HG02623 (cell line): ENCODE data around the gene NKTR.

ENCODE experiments used
- ATAC-seq: cut with Tn5 transposase; IDR thresholded peaks from one replicate; pipeline ENCODE4 v1.9.1; 2021; ENCODE audit warnings: moderate library complexity; ENCODE audit not compliant: unreplicated experiment

NKTR gene

DNA sequence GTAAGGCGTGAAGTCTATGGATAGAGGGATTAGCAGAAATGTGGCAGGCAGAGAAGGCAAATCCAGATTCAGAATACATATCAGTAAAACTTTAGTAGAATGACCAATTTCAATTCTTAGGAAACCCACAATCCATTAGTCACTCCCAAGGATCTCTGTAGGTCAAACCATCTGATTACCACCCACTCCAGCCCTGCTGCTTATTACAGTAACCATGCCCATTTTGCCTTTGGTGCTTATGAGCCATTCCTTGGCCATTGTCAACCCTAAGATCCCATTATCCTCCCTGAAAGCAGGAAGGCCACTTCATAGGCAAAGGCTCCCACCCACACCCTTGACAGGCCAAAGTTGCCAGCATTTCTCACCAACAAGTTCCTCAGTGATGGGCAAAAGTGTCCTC lies 79.8 kb downstream of the NKTR start:
- ATAC-seq, result no peak

DNA sequence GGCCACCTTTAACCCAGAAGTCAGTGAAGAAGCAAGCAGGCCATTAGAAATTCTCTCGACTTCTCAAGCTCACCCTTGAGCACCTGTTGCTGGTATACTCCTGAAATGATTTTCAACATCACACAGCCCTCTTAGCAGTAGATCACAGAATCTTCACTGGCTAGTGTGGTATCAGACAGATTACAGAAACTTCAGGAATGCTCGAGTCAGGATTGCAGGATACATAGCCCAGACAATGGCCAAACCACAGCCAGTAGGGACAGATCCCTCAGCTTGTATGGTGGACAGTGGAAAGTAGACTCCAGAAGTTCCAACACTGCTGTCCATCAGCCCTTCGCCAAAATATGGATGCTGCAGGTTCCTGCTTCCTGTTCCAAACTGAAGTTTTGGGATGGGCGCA lies 80.3 kb downstream of the NKTR start:
- no peak for ATAC-seq

DNA sequence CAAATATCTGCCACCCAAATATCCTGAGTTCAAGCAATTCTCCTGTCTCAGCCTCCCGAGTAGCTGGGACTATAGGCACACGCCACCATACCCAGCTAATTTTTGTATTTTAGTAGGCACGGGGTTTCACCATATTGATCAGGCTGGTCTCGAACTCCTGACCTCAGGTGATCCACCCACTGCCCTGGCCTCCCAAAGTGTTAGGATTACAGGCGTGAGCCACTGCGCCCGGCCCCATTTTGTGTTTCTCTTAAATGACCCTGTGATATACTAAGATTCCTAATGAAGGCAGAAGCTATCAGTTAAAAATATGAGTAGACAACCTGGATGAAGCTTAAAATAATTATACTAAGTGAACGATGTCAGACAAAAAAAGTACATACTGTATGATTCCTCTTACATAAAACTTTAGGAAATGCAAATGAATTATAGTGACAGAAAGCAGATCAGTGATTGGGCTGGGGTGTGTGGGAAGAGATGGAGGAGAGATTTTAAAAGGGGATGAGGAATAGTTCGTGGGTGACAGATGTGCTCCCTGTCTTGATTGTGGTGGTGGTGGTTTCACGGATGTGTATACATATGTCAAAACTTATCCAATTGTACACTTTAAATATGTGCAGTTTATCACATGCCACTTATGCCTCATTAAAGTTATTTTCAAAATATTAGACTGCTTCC lies 81.0 kb downstream of the NKTR start:
- no peak for ATAC-seq

DNA sequence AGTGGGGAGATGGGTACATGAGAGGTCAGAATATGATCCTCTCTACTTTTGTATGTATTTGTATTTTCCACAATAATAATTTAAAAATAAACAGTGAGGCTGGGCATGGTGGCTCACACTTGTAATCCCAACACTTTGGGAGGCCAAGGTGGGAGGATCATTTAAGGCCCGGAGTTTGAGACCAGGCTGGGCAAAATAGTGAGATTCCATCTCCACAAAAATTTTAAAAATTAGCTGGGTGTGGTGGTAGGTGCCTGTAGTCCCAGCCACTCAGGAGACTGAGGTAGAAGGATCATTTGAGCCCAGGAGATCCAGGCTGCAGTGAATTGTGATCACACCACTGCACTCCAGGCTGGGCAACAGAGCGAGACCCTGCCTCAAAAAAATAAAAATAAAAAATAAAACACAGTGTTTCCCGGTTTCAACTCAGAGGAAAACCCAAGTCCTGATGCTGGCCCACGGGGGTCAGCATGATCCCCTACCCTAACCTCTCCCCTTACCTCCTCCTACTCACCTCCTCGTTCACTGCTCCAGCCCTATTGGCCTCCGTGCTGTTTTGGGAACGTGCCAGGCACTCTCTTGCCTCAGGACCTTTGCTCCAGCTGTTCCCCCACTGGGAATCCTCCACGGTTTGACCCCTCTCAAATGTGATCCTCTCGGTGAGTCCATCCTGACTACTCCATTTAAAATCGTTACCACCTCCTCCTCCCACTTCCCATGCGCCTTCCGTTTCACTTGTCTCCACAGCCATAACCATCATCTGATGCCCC lies 82.0 kb downstream of the NKTR start:
- ATAC-seq, result no peak

DNA sequence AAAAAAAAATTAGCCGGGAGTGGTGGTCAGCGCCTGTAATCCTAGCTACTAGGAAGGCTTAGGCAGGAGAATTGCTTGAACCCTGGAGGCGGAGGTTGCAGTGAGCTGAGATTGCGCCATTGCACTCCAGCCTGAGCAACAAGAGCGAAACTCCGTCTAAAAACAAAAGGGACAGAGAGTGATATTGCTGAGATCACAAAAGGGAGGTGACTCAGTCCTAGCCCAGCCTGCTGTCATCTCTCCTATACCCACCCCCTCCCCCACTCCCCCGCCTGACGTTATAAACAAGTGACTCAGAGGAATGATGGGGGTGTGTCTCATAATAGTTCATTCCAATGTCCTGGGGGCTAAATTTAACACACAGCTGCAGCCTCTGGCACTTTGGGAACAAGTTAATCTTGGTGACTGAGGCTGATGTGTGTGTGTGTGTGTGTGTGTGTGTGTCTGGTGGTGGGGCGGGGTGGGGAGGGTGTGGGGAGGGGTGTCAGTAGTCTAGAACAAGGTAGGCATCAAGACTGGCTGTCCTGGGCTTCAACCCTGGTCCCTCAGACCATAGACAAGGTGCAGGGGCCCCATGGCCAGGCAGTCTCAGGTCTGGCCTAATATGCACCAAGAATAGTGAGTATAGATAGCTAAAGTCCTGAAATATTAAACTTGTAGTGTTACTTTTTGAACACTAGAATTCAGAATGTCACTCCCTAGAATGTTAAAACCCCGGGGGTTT lies 83.6 kb downstream of the NKTR start:
- ATAC-seq, result no peak

DNA sequence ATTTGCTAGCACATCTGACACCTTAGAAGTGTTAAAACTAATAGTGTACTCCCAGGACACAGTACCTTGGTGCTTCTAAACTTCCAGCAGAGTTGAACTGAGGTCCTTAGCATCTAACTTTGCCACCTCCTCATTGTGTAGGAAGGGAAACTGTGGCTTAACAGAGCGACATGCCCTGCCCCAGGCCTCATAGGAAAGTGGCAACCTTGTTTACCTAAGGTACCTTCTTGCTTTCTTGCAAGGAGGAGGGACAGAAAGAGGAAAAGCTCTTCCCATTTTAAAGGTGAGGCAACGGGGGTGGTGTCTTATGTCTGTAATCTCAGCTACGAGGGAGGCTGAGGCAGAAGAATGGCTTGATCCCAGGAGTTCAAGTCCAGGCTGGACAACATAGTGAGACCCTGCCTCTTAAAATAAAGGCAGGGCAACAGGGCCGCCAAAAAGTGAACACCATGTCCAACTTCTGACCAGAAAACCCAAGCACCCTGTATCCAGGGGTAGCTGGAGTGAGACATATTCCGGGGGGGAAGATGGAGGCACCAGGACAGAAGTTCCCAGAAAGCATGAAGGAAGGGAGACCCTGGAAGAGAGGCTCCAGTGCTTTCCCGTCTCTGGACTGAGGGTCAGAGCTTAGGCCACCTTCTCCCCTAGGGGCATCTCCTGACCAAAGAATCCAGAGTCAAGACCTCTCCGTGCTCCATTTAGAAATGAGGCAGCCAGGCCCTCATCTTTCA lies 84.3 kb downstream of the NKTR start:
- ATAC-seq, result no peak

DNA sequence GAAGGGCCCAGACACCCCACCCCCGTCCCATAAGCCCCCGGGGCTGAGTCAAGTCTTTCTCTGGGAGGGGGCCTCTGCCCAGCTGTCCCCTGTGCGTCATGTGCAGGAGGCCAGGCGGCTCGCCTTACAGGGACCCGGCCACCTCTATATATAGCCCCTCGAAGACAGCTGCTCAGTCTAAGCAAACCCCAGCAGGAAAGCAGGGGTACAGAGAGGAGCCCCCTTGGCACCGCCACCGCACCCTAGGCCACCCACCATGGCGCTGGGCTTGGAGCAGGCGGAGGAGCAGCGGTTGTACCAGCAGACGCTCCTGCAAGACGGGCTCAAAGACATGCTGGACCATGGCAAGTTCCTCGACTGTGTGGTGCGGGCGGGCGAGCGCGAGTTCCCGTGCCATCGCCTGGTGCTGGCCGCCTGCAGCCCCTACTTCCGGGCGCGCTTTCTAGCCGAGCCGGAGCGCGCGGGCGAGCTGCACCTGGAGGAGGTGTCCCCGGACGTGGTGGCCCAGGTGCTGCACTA lies 84.9 kb downstream of the NKTR start, which contains the start of gene KLHL40:
TSS of gene KLHL40 (plus strand) at position 175 of the 519 bp plus-strand sequence. CDS start at position 257, 82 bp downstream.
- ATAC-seq, result no peak

DNA sequence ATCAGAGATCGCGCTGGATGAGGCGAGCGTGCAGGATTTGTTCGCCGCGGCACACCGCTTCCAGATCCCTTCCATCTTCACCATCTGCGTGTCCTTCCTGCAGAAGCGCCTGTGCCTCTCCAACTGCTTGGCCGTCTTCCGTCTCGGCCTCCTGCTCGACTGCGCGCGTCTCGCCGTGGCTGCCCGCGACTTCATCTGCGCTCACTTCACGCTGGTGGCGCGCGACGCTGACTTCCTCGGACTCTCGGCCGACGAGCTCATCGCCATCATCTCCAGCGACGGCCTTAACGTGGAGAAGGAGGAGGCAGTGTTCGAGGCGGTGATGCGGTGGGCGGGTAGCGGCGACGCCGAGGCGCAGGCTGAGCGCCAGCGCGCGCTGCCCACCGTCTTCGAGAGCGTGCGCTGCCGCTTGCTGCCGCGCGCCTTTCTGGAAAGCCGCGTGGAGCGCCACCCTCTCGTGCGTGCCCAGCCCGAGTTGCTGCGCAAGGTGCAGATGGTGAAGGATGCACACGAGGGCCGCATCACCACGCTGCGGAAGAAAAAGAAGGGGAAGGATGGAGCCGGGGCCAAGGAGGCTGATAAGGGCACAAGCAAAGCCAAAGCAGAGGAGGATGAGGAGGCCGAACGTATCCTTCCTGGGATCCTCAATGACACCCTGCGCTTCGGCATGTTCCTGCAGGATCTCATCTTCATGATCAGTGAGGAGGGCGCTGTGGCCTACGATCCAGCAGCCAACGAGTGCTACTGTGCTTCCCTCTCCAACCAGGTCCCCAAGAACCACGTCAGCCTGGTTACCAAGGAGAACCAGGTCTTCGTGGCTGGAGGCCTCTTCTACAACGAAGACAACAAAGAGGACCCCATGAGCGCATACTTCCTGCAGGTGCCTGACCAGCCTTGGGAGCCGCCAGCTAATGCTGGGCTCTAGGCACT lies 85.7 kb downstream of the NKTR start:
- ATAC-seq, result no peak

DNA sequence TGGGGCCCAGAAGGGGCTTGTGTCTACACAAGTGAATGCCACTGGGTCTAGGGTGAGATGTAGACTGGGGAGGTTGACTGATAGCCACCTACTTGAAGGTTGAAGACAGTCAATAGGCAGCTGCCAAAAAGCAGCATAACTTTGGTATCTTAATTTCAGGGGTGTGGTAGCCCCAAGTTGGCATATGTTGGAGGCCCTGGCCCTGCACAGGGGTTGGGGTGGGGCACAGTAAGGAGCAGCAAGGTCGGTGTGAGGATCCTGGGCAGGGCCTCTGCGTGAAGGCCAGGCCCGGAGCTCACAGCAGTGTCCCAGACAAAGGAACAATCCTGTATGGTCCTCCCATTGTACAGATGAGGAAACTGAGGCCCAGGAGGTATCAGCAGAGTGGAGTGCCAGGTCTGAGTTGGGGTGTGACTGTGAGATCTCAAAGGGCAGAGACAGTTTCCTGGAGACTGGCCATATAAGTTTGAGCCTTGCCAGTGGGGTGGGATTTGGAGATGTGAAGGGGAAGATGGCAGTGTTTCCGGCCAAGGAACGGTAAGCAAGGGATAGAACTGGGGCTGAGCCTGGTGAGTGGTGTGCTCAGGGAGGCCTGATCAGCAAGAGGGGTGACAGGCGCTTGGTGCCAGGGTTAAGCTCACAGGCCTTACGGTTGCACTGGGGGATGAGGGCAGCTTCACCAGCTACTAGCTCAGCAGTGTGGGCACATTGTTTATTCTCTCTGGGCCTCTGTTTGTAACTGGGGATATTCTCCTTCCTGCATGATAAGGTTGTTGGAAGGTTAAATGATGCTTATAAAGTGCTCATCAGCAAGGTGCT lies 86.6 kb downstream of the NKTR start:
- ATAC-seq, result no peak

DNA sequence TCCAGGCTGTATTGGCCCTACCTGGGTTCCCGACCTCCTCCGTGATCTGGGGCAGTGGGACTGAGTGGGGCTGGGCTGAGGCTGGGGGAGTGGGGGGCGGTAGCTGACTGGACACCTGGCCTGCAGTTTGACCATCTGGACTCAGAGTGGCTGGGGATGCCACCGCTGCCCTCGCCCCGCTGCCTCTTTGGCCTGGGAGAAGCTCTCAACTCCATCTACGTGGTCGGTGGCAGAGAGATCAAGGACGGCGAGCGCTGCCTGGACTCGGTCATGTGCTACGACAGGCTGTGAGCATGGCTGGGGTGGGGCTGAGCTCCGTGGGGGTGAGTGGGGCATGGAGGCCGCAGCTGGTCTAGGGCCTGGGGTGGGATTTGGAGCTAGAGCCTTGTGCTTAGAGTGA lies 87.5 kb downstream of the NKTR start:
- ATAC-seq, result no peak

DNA sequence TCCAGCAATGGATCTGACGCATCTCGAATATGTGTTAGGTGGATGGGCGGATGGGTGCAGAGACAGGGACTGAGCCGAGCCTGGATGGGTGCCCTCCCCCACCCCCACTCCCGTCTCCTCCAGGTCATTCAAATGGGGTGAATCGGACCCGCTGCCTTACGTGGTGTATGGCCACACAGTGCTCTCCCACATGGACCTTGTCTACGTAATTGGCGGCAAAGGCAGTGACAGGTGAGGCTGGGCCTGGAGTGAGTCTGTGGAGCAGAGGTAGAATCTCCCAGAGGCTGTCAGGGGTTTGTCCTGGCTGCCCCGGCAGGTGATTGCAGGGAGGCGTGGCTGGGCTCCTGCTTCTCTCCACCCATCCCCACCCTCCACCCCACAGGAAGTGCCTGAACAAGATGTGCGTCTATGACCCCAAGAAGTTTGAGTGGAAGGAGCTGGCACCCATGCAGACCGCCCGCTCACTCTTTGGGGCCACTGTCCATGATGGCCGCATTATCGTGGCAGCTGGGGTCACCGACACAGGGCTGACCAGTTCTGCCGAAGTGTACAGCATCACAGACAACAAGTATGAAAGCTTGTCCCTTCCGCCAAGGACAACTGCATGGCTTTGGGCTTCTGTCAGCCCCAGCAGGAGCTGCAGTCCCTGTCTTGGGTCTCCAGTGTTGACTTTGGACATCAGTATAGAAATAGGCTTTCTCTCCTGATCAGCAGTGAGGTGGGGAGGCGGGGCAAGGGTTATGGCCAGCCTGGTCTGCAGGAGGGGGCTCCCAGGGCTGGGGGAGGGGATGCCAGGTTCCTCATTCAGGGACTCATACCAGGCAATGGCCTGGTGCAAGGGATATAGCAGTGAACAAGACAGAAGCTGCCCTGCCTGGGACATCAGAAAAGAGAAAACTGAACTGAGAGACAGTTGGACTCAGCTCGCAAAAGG lies 88.3 kb downstream of the NKTR start:
- ATAC-seq, result no peak

DNA sequence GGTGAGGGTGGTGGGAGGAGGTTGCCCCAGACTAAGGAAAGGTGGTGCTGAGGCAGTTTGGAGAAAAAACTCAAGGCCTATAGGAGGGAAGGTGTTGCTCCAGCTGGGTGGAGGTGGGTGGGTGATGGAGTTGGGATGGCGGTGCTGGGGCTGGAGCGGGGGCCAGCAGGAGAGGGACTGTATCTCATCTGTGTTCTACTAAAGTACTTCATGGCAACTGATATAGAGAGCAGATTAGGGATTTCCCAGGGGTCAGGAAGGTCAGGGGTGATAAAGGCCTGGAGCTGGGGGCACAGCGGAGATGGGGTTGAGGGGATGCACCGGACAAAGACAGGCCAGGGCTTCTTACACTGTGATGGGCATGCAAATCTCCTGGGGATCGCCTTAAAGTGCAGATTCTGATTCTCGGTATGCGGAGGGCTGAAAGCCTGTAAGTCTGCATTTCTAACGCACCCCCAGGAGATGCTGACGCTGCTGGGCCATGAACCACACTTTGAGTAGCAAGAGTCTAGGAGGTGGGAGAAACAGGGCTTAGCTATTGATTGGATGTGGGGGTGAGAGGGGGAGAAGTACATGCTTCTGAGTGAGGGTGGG lies 89.0 kb downstream of the NKTR start:
- no peak for ATAC-seq

DNA sequence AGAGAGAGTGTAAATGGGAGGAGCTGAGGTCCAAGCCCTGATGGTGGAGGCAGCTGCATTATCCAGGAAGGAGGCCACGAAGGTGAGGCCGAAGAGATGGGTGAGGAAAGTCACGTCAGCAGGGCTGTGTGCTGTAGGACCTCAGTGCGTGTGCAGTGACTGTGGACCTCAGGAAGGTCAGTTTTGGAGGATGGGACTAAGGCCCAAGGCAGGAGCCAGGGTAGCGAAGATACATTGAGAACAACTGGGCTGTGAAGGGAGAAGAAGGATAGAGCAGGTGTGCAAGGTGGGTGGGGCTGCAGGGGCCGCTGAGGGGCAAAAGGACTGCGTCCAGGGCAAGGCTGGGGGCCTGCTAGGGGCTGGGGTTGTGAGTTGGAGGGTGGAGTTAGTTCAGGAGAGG lies 89.7 kb downstream of the NKTR start:
- ATAC-seq, result no peak

DNA sequence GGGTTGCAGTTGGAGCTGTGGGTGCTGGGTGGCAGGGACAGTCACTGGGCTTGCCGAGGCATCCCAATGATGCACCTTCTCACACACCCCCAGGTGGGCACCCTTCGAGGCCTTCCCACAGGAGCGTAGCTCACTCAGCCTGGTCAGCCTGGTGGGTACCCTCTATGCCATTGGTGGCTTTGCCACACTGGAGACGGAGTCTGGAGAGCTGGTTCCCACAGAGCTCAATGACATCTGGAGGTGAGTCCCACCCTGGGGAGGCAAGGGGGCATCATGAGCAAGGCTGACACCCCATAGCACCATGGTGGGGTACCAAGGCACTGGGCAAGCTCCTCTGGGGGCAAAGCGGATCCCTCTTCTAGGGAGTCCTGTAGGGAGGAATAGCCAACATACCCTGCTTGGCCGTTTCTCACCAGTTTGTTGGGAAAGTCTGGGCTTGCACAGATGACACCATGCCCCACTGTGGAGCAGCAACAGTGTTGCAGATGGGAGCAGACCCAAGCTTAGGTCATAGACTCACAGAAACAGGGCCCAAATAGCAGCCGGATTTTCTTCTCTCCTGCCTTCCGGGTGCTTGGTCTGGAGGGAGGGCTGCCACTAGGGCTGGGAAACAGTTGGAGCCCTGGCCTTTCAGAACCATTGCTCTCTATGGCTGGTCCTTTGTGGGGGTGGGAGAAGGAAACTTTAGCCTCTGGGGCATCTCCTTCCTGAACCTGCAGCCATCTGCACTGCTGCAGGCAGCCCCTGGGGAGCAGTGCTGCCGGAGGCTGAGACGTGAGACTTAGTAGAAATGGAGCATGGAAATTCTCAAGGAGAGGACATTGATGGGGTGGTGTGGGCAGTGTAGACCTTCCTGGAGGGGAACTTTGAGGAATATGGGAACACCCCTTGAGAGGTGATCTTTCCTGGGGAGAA lies 90.5 kb downstream of the NKTR start:
- ATAC-seq, result no peak

DNA sequence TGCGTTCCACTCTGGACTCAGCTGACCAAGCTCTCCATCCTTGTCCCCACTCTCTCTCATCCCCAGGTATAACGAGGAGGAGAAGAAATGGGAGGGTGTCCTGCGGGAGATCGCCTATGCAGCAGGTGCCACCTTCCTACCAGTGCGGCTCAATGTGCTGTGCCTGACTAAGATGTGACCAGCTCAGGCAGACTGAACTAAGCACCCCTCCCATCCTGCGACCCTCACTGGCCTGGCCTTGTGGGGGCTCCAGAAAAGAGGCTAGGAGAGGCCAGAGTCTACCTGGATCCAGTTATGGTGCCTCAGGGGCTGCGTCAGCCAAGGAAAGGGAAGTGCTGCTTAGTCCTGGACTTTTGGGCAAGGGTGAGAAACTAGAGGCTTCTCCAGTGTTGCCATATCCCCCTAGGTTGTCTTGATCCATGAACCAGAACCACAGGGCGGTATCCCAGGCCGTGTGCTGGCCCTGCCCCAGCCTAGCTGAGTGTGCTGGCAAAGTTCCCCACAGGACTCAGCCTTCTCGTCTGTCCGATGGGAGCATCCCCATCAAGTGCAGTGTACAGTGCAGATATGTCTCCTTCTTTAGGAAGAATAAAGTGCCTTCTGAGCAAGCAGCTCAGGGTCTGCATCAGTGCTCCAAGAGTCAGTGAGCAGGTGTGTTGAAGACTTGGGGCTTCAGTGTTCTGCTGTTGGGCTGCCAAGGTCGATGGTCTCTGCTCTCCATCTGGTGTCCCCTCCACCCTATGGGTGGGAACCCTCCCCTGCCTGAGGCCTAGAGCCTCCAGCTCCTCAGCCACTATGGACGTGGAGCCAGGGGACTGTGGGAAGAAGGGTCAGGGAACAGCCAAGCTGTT lies 91.6 kb downstream of the NKTR start:
- ATAC-seq, result no peak
